Memory B cell (primary cell): Measurements from ENCODE around the gene ISL2.

Source experiments
- ATAC-seq: fragments of 150-1000 bp; cut with Tn5 transposase; 2 replicates; pipeline ENCODE4 v1.10.0; 2021; ENCODE audit warnings: low read depth, mild to moderate bottlenecking, moderate library complexity
- DNase-seq, 2 donors: peaks; one replicate each; pipeline ENCODE4 v3.0.0; 2022; ENCODE audit warnings: low spot score in 2 of 2
- H3K27ac Mint-ChIP-seq: one replicate; pipeline ENCODE4 v1.8.0; 2022; ENCODE audit warnings: mild to moderate bottlenecking, moderate library complexity, mixed read lengths
- H3K27me3 Mint-ChIP-seq: one replicate; pipeline ENCODE4 v1.8.0; 2022; ENCODE audit warnings: mixed read lengths
- H3K36me3 Mint-ChIP-seq: one replicate; pipeline ENCODE4 v1.8.0; 2022; ENCODE audit warnings: mild to moderate bottlenecking, mixed read lengths
- H3K4me1 Mint-ChIP-seq: one replicate; pipeline ENCODE4 v1.8.0; 2022; ENCODE audit warnings: mixed read lengths
- H3K4me3 Mint-ChIP-seq: one replicate; pipeline ENCODE4 v1.8.0; 2022; ENCODE audit warnings: mild to moderate bottlenecking, moderate library complexity, mixed read lengths
- H3K9me3 Mint-ChIP-seq: one replicate; pipeline ENCODE4 v1.8.0; 2022; ENCODE audit warnings: mixed read lengths

The ISL2 gene

GRCh38 chr15:76359152-76359551 lies 22.6 kb downstream of the ISL2 start:
- no peaks in the 10 kb centered on the region for H3K4me1 Mint-ChIP-seq
- no peak overlapping the region for H3K27ac Mint-ChIP-seq
- no peak for DNase-seq
- H3K36me3 Mint-ChIP-seq = peaks cover 9% of the 10 kb centered on the region
- no peak overlapping the region for H3K4me3 Mint-ChIP-seq
- no peaks in the 10 kb centered on the region for H3K9me3 Mint-ChIP-seq
- ATAC-seq = no peak
- H3K27me3 Mint-ChIP-seq = no peaks in the 10 kb centered on the region

DNA sequence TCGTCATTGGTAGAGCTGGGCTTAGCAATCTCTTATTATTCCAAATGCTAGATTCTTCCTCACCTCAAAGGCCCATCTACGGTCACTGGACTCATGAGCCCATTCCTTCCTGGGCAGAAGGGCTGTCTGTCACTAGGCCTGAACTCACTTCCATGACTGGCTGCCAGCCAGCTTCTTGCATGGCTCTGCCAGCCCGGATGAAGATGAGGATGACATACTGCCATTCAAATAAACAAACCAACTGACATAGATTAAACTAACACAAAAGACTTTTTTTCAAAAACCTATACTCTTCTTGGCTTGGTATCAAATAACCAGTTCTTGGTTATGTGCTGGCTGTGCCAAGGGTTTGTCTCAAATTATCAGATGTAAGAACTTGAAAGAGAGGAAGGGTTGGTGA lies 23.8 kb downstream of the ISL2 start:
- H3K9me3 Mint-ChIP-seq = no peaks in the 10 kb centered on the region
- H3K4me1 Mint-ChIP-seq = no peaks in the 10 kb centered on the region
- ATAC-seq (no peak), DNase-seq (no peak)
- no peak overlapping the region for H3K27ac Mint-ChIP-seq
- H3K36me3 Mint-ChIP-seq = peaks cover 11% of the 10 kb centered on the region
- H3K27me3 Mint-ChIP-seq = no peaks in the 10 kb centered on the region
- no peak overlapping the region for H3K4me3 Mint-ChIP-seq

- Mint-ChIP-seq H3K4me3 (no peak overlapping the region), H3K9me3 (no peaks in the 10 kb centered on the region)
Measured at GRCh38 chr15:76363251-76363650, 26.7 kb downstream of the ISL2 start.

DNA sequence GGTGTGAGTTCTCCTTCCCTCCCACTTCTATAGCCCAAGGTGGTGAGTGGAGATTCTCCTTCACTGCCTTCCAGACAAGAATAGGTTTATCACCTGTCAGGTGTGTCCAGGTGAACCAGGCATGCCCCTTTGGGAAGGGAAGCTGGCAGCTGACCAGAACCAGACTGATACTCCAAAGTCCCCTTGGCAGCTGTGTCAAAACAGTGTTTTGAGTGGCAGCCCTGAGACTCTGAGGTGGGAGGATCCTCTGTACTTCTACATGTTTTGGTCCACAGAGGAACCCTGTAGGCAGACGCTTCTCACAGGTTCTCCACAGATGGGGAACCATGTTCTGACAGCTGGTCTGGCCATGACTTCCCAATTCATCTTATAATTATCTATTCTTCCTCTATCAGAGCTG lies 30.1 kb downstream of the ISL2 start:
- Mint-ChIP-seq H3K4me1 (no peaks in the 10 kb centered on the region), H3K4me3 (no peak overlapping the region), H3K27me3 (no peaks in the 10 kb centered on the region), H3K27ac (no peak overlapping the region), H3K36me3 (peaks cover 12% of the 10 kb centered on the region), H3K9me3 (no peaks in the 10 kb centered on the region)
- ATAC-seq (no peak), DNase-seq (no peak)

More at GRCh38 chr15:76363251-76363650, 26.7 kb downstream of the ISL2 start:
- no peak for DNase-seq
- Mint-ChIP-seq H3K36me3 (peaks cover 12% of the 10 kb centered on the region), H3K4me1 (no peaks in the 10 kb centered on the region), H3K27ac (no peak overlapping the region), H3K27me3 (no peaks in the 10 kb centered on the region)
- ATAC-seq = no peak

GRCh38 chr15:76368122-76368621 lies 31.6 kb downstream of the ISL2 start:
- Mint-ChIP-seq H3K27ac (no peak overlapping the region), H3K4me1 (no peaks in the 10 kb centered on the region), H3K9me3 (no peaks in the 10 kb centered on the region), H3K27me3 (no peaks in the 10 kb centered on the region), H3K36me3 (peaks cover 14% of the 10 kb centered on the region), H3K4me3 (no peak overlapping the region)
- DNase-seq (no peak), ATAC-seq (no peak)

GRCh38 chr15:76376029-76376428 lies 39.5 kb downstream of the ISL2 start:
- Mint-ChIP-seq H3K9me3 (peaks cover 2% of the 10 kb centered on the region), H3K27ac (no peak overlapping the region), H3K27me3 (no peaks in the 10 kb centered on the region), H3K36me3 (peaks cover 23% of the 10 kb centered on the region), H3K4me3 (no peak overlapping the region), H3K4me1 (no peaks in the 10 kb centered on the region)
- no peak for DNase-seq
- ATAC-seq = no peak

- H3K9me3 Mint-ChIP-seq = peaks cover 2% of the 10 kb centered on the region
- ATAC-seq (no peak), DNase-seq (no peak)
- no peak overlapping the region for H3K27ac Mint-ChIP-seq
- no peaks in the 10 kb centered on the region for H3K4me1 Mint-ChIP-seq
- no peaks in the 10 kb centered on the region for H3K27me3 Mint-ChIP-seq
- no peak overlapping the region for H3K4me3 Mint-ChIP-seq
- H3K36me3 Mint-ChIP-seq = peaks cover 26% of the 10 kb centered on the region
Measured at GRCh38 chr15:76376816-76377215, 40.2 kb downstream of the ISL2 start.

DNA sequence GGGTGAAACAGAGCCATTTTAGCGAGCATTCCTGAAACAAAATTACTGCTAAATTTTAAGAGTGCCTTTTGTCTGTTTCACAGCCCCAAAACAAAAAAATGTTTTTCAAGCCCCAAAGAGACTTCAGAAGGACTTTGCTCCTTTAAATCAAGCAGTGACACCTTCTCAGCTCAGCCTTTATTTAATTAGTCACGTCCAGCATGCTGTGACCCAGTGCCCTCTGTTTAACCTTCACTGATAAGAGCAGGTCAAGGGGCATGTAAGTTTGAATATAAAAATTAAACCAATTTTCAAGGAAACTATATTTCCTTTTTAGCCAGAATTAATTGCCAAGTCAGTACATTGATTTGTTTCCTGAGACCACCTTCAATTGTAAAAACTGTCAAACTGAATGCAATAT lies 40.6 kb downstream of the ISL2 start:
- H3K27me3 Mint-ChIP-seq = no peaks in the 10 kb centered on the region
- no peak overlapping the region for H3K4me3 Mint-ChIP-seq
- peaks cover 25% of the 10 kb centered on the region for H3K36me3 Mint-ChIP-seq
- no peaks in the 10 kb centered on the region for H3K4me1 Mint-ChIP-seq
- DNase-seq (no peak), ATAC-seq (no peak)
- no peak overlapping the region for H3K27ac Mint-ChIP-seq
- H3K9me3 Mint-ChIP-seq = peaks cover 2% of the 10 kb centered on the region

- H3K4me3 Mint-ChIP-seq = no peak overlapping the region
- DNase-seq (no peak), ATAC-seq (no peak)
- H3K27ac Mint-ChIP-seq = no peak overlapping the region
- H3K36me3 Mint-ChIP-seq = peaks cover 23% of the 10 kb centered on the region
- no peaks in the 10 kb centered on the region for H3K4me1 Mint-ChIP-seq
- H3K9me3 Mint-ChIP-seq = peaks cover 2% of the 10 kb centered on the region
- no peaks in the 10 kb centered on the region for H3K27me3 Mint-ChIP-seq
Measured at GRCh38 chr15:76377751-76378150, 41.2 kb downstream of the ISL2 start.

DNA sequence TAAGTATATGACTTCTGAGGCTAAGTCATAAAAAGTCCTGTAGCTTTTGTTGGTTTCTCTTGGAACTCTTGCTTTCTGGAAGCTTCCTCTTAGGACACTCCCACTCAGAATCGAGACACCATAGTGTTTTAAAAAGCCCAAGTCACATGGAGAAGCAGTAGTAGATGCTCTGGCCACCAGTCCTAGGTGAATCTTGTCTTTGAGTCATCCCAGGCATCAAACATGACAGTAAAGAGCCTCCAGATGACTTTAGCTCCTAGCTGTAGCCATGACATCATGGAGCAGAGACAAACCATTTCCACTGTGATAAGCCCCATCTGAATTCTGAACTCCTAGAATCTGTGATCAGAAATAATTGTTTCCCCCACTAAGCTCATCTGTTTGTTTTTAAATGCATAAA lies 42.1 kb downstream of the ISL2 start:
- H3K9me3 Mint-ChIP-seq = peaks cover 2% of the 10 kb centered on the region
- ATAC-seq = no peak
- peaks cover 23% of the 10 kb centered on the region for H3K36me3 Mint-ChIP-seq

DNA sequence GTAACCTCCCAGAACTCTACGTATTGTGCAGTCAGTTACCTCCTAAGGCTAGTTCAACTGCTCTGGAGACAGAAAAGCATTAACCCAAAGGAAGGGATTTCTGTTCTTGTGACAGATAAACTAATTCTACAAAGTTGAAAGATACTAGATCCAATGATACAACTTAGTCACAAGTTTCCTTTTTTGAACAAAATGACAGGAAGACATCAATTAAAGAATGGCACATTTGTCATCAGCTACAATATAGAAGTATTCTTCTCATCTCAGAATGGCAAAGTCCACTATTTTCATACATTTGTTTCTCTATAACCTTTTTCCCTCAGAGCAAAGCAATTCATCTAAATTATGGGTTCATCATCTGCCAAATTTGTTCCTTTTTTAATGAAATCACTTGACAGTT lies 43.7 kb downstream of the ISL2 start:
- Mint-ChIP-seq H3K27me3 (no peaks in the 10 kb centered on the region), H3K4me3 (no peak overlapping the region)

More for the DNA sequence above, 42.1 kb downstream of the ISL2 start:
- Mint-ChIP-seq H3K27ac (no peak overlapping the region), H3K4me3 (no peak overlapping the region), H3K27me3 (no peaks in the 10 kb centered on the region), H3K4me1 (no peaks in the 10 kb centered on the region)
- DNase-seq = no peak

GRCh38 chr15:76381366-76381765 lies 44.8 kb downstream of the ISL2 start:
- DNase-seq = no peak
- Mint-ChIP-seq H3K36me3 (peaks cover 24% of the 10 kb centered on the region), H3K4me1 (no peaks in the 10 kb centered on the region), H3K9me3 (peaks cover 2% of the 10 kb centered on the region), H3K4me3 (no peak overlapping the region), H3K27ac (no peak overlapping the region), H3K27me3 (no peaks in the 10 kb centered on the region)
- no peak for ATAC-seq

More for the DNA sequence above, 43.7 kb downstream of the ISL2 start:
- H3K4me1 Mint-ChIP-seq = no peaks in the 10 kb centered on the region
- H3K27ac Mint-ChIP-seq = no peak overlapping the region
- H3K9me3 Mint-ChIP-seq = peaks cover 2% of the 10 kb centered on the region
- DNase-seq (no peak), ATAC-seq (no peak)
- peaks cover 22% of the 10 kb centered on the region for H3K36me3 Mint-ChIP-seq

GRCh38 chr15:76382987-76383728 lies 46.6 kb downstream of the ISL2 start:
- no peak overlapping the region for H3K4me3 Mint-ChIP-seq
- H3K27ac Mint-ChIP-seq = no peak overlapping the region
- no peak for ATAC-seq
- peaks cover 35% of the 10 kb centered on the region for H3K36me3 Mint-ChIP-seq
- peaks cover 2% of the 10 kb centered on the region for H3K9me3 Mint-ChIP-seq
- no peaks in the 10 kb centered on the region for H3K27me3 Mint-ChIP-seq
- no peak for DNase-seq
- no peaks in the 10 kb centered on the region for H3K4me1 Mint-ChIP-seq

GRCh38 chr15:76384409-76384808 lies 47.8 kb downstream of the ISL2 start:
- no peak for DNase-seq
- Mint-ChIP-seq H3K27me3 (no peaks in the 10 kb centered on the region), H3K27ac (no peak overlapping the region), H3K36me3 (peaks cover 33% of the 10 kb centered on the region), H3K4me1 (no peaks in the 10 kb centered on the region), H3K9me3 (no peaks in the 10 kb centered on the region), H3K4me3 (no peak overlapping the region)
- ATAC-seq = no peak

DNA sequence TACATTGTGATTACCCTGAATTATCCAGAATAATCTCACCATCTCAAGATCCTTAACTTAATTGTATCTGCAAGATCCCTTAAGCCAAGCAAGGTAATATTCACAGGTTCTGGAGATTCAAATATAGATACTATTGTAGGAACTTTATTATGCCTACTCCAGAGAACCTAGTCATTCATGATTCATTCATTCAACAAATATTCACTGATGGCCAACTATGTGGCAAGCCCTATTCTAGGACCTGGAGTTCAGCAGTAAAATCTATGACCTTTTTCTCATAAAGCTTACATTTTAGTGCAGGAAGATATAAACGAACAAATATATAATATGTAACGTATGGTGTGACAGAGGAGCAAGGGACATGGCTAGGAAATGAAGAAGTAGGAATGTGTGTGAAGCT lies 49.6 kb downstream of the ISL2 start:
- Mint-ChIP-seq H3K36me3 (peaks cover 34% of the 10 kb centered on the region), H3K27ac (no peak overlapping the region), H3K4me1 (no peaks in the 10 kb centered on the region), H3K4me3 (no peak overlapping the region), H3K9me3 (no peaks in the 10 kb centered on the region), H3K27me3 (no peaks in the 10 kb centered on the region)
- no peak for ATAC-seq
- no peak for DNase-seq
